Stomach (tissue), 4 donors: ENCODE results near the gene PIP4K2A.

ENCODE experiments used
- EP300 ChIP-seq: sonication (generic); formaldehyde crosslinking; IDR thresholded peaks from one replicate; pipeline ENCODE4 v1.6.1; 2017; ENCODE audit warnings: antibody characterized with exemption
- POLR2A ChIP-seq, 4 donors: fragments of 450-650 bp; IDR thresholded peaks; one replicate each; pipeline ENCODE4 v1.6.1; 2016; ENCODE audit warnings: antibody characterized with exemption in 4 of 4, control low read depth in 2 of 4, mild to moderate bottlenecking in 1 of 4, moderate library complexity in 1 of 4
- POLR2AphosphoS5 ChIP-seq, 3 donors: sonication (generic); formaldehyde crosslinking; IDR thresholded peaks; one replicate each; pipeline ENCODE4 v1.6.1; 2016; ENCODE audit warnings: antibody characterized with exemption in 3 of 3
- TF ChIP-seq, protein P1 (sequence below), 7 experiments: fragments of 450-650 bp in 4 of 7; fragments of 200-600 bp in 3 of 7; sonication (generic) in 3 of 7; IDR thresholded peaks; one replicate each; pipeline ENCODE4 v1.5.1; 2016 to 2019; ENCODE audit warnings: antibody characterized with exemption in 7 of 7, control low read depth in 2 of 7, mild to moderate bottlenecking in 1 of 7

DNA sequence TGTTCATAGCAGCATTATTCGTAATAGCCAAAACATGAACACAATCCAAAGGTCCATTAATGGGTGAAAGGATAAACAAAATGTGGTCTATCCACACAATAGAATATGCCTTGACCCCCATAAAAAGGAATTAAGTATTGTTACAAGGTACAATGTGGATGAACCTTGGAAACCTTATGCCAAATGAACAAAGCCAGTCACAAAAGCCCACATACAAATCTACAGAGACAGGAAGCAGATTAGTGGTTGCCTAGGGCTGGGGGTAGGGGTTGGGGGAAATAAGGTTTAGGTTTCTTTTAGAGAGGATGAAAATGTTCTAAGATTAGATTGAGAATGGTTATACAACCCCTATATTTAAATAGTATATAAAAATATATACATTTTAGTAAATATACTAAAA is 34.8 kb downstream of the PIP4K2A start:
- TF ChIP-seq, protein P1, sequence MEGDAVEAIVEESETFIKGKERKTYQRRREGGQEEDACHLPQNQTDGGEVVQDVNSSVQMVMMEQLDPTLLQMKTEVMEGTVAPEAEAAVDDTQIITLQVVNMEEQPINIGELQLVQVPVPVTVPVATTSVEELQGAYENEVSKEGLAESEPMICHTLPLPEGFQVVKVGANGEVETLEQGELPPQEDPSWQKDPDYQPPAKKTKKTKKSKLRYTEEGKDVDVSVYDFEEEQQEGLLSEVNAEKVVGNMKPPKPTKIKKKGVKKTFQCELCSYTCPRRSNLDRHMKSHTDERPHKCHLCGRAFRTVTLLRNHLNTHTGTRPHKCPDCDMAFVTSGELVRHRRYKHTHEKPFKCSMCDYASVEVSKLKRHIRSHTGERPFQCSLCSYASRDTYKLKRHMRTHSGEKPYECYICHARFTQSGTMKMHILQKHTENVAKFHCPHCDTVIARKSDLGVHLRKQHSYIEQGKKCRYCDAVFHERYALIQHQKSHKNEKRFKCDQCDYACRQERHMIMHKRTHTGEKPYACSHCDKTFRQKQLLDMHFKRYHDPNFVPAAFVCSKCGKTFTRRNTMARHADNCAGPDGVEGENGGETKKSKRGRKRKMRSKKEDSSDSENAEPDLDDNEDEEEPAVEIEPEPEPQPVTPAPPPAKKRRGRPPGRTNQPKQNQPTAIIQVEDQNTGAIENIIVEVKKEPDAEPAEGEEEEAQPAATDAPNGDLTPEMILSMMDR (IDR thresholded peaks at IDR 0.05): no peak
- TF ChIP-seq POLR2A (IDR thresholded peaks at IDR 0.05) (no peak), EP300 (no peak), POLR2AphosphoS5 (IDR thresholded peaks at IDR 0.05) (no peak)
